ENCODE data around the gene SAMD11. TPM values are rescaled to one million over a fixed set of nuclear protein-coding genes. Genes with fewer than 3 reads are reported as not detected.
"Not testable (repeated sequence)": the region's sequence is repeated elsewhere in the genome, so short reads cannot be mapped to it uniquely, and the experiment has no call there.

The SAMD11 gene
- total RNA-seq, 2 donors from 2014 or later: 2.1 to 2.3 TPM

DNA sequence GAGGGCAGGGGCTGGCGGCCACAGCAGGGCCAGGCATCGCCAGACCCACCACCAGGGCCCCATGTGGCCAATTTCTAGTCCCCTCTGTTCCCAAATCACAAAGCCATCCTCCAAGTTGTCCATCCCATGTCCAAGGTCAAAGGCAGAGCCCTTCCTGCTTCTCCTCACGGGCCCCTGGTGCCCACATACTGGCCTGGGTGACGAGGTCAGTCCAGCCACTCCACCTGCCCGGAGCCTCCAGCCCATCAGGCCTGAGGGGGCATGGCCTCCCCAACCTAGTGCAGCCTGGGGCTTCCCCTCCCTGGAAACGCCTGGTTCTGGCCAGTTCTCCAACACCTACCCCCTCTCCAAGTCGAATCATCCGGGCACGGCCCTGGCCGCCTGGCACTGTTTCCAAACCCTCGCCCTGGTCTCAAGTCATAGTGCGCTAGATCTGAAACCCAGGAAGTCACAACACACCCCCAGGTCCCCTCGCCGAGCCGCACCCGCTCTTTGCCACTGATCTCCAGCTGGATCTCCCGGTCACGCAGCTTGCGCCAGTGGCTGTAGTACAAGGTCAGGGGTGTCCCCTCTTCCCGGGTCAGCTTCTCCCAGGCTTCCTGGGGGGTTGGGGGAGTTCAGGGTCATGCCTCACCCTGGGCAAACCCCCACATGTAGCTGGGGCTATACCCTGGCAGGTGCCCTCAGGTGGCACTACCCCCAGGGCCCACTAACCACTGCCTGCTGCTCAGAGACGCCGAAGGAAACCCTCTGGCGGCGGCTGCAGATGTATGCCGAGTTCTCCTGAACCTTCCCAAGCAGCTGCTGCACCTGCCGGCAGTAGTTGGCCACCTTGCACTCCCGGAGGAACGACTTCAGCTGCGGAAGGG is 22.2 kb downstream of the SAMD11 start:
- intact Hi-C loops (cut with DNase I): no loop called here
- no peak for DNase-seq
- Histone ChIP-seq H3K9me3 (no peaks in the 10 kb centered on the region), H3K27me3 (peaks cover 0 to 22% of the 10 kb centered on the region in 2 donors), H3K36me3 (replicated peaks in 1 of 2; ENCODE audit: insufficient read depth in 1 of 2, low read depth in 2 of 2) (peaks cover 20 to 25% of the 10 kb centered on the region in 2 donors), H3K27ac (no peak overlapping the region), H3K4me1 (peaks cover 24% of the 10 kb centered on the region), H3K4me3 (no peak overlapping the region)
- TF ChIP-seq POLR2A (IDR thresholded peaks at IDR 0.05): no peak
- TF ChIP-seq, protein P1, sequence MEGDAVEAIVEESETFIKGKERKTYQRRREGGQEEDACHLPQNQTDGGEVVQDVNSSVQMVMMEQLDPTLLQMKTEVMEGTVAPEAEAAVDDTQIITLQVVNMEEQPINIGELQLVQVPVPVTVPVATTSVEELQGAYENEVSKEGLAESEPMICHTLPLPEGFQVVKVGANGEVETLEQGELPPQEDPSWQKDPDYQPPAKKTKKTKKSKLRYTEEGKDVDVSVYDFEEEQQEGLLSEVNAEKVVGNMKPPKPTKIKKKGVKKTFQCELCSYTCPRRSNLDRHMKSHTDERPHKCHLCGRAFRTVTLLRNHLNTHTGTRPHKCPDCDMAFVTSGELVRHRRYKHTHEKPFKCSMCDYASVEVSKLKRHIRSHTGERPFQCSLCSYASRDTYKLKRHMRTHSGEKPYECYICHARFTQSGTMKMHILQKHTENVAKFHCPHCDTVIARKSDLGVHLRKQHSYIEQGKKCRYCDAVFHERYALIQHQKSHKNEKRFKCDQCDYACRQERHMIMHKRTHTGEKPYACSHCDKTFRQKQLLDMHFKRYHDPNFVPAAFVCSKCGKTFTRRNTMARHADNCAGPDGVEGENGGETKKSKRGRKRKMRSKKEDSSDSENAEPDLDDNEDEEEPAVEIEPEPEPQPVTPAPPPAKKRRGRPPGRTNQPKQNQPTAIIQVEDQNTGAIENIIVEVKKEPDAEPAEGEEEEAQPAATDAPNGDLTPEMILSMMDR (IDR thresholded peaks at IDR 0.05): no peak
- ATAC-seq: no peak
- 84 to 90% methylated on average over 20 to 27 of the region's 29 CpGs for WGBS, 2 donors

DNA sequence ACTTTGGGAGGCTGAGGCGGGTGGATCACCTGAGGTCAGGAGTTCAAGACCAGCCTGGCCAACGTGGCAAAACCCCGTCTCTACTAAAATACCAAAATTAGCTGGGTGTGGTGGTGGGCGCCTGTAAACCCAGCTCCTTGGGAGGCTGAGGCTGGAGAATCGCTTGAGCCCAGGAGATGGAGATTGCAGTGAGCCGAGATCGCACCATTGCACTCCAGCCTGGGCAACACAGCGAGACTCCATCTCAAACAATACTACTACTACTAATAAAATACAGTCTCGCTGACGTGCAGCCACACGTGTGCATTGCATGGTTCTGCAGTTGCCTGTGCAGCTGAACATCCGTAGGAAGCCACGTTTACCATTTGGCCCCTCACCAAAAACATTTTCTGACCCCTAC is 23.1 kb downstream of the SAMD11 start:
- DNase-seq; H3K9me3 ChIP-seq; H3K4me3 ChIP-seq; H3K27ac ChIP-seq; intact Hi-C loops (cut with DNase I); ATAC-seq: not testable (repeated sequence)
- Histone ChIP-seq H3K27me3 (peaks cover 0 to 13% of the 10 kb centered on the region in 2 donors), H3K36me3 (replicated peaks in 1 of 2; ENCODE audit: insufficient read depth in 1 of 2, low read depth in 2 of 2) (peaks cover 20 to 29% of the 10 kb centered on the region in 2 donors), H3K4me1 (peaks cover 15% of the 10 kb centered on the region)
- WGBS, 2 donors: 93 to 96% methylated on average over 8 to 13 of the region's 13 CpGs

DNA sequence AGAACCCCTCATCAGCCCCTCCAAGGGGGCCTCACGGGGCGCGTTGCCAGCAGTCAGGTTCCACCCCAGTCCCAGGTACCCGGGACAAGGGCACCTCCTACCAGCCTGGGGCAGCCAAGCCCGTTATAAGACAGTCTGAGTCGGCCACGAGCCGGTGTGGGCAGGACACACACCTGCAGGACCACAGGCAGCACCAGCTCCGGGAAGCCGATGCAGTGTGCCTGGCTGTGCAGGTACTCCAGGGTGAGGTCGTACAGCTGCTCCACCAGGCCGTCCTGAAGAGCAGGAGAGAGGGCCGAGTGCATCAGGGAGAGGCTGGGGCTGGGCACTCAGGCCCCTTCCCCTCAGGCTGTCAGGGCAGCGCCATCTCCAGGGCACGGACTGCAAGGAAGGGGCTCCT is 24.2 kb downstream of the SAMD11 start:
- WGBS, 2 donors: 91 to 96% methylated on average over 4 to 9 of the region's 15 CpGs
- ATAC-seq: no peak
- Histone ChIP-seq H3K4me3 (no peak overlapping the region), H3K27me3 (peaks cover 0 to 1% of the 10 kb centered on the region in 2 donors), H3K36me3 (replicated peaks in 1 of 2; ENCODE audit: insufficient read depth in 1 of 2, low read depth in 2 of 2) (peaks cover 20 to 33% of the 10 kb centered on the region in 2 donors), H3K27ac (no peak overlapping the region), H3K4me1 (peaks cover 4% of the 10 kb centered on the region), H3K9me3 (no peaks in the 10 kb centered on the region)
- TF ChIP-seq POLR2A (IDR thresholded peaks at IDR 0.05): no peak
- TF ChIP-seq, protein P1 (IDR thresholded peaks at IDR 0.05): no peak
- intact Hi-C loops (cut with DNase I): no loop called here
- no peak for DNase-seq

DNA sequence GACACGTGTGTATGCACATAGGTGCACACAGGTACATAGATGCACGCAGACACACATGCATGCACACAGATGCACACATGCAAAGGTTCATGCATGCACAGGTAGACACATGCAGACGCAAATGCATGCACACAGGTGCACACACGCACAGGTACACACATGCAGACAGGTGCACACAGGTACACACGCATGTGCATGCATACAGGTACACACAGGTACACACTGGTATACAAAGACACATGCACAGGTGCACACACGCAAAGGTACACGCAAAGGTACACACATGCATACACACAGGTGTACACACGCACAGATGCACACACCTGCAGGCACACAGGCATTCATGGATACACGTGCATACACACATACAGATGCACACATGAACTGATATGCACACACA is 26.5 kb downstream of the SAMD11 start:
- TF ChIP-seq, protein P1 (IDR thresholded peaks at IDR 0.05): peak in 1 of 7 experiments; percentile 19
- TF ChIP-seq POLR2A (IDR thresholded peaks at IDR 0.05): no peak
- ATAC-seq: no peak
- no peaks in the 10 kb centered on the region for H3K9me3 ChIP-seq
- no peaks in the 10 kb centered on the region for H3K27me3 ChIP-seq
- intact Hi-C loops (cut with DNase I): no loop called here
- 95 to 98% methylated on average over 5 to 9 of the region's 9 CpGs for WGBS, 2 donors
- no peak overlapping the region for H3K4me3 ChIP-seq
- no peak for DNase-seq
- no peaks in the 10 kb centered on the region for H3K4me1 ChIP-seq
- H3K36me3 ChIP-seq (replicated peaks in 1 of 2; ENCODE audit: insufficient read depth in 1 of 2, low read depth in 2 of 2): peaks cover 22 to 47% of the 10 kb centered on the region in 2 donors
- H3K27ac ChIP-seq: no peak overlapping the region

DNA sequence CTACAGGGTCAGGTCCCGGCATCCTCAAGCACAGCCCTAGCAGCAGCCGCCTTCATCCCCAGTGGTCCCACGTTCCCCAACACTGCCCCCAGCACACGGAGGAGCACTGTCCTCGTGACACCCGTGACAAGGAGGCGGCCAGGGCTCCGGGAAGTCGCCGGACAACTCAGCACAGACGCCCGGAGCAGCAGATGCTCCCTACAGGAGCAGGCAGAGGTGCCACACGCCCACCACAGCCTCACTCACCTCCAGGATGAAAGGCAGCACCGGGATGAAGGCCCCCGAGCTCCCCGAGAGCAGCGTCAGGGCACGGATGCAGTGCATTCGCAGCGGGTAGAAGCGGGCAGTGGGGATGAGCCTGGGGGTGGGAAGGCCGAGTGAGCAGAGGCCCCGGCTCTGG is 27.2 kb downstream of the SAMD11 start:
- Histone ChIP-seq H3K9me3 (no peaks in the 10 kb centered on the region), H3K27ac (no peak overlapping the region), H3K36me3 (replicated peaks in 1 of 2; ENCODE audit: insufficient read depth in 1 of 2, low read depth in 2 of 2) (peaks cover 19 to 50% of the 10 kb centered on the region in 2 donors), H3K4me3 (no peak overlapping the region), H3K4me1 (no peaks in the 10 kb centered on the region), H3K27me3 (no peaks in the 10 kb centered on the region)
- DNase-seq: no peak
- no peak for ATAC-seq
- TF ChIP-seq POLR2A (IDR thresholded peaks at IDR 0.05): no peak
- TF ChIP-seq, protein P1 (IDR thresholded peaks at IDR 0.05): no peak
- intact Hi-C loops (cut with DNase I): no loop called here
- 73 to 94% methylated on average over 4 to 20 of the region's 23 CpGs for WGBS, 2 donors
